ENCODE data around the gene STIP1.

The STIP1 gene

GRCh38 chr11:64185693-64186491 is at the start of gene STIP1:
Gene STIP1, plus strand, starts transcription at chr11:64186171. Its CDS starts 91 bp downstream, at chr11:64186262.
- H3K27me3 ChIP-seq (ENCODE audit: insufficient read depth, low read length): no peaks in the 10 kb centered on the region
- H3K4me3 ChIP-seq (ENCODE audit: low read depth, low read length): peak within 1 kb of the TSS; percentile 89; the same call in 1 of the 2 replicates
- H2AFZ ChIP-seq (ENCODE audit: low read length, unreplicated experiment): peak within 1 kb of the TSS; percentile 44
- H3K4me1 ChIP-seq (ENCODE audit: control insufficient read depth, insufficient read depth, low read length, unreplicated experiment): peaks cover 28% of the 10 kb centered on the region
- peak within 1 kb of the TSS; percentile 77 for H3K27ac ChIP-seq (ENCODE audit: low read depth, low read length)
- 0 out of 2 replicates have a peak, but pooled peaks cover 5% of the 10 kb centered on the region for H3K36me3 ChIP-seq (ENCODE audit: insufficient read depth, low read length)
- H3K79me2 ChIP-seq (ENCODE audit: control insufficient read depth, insufficient read depth, low read length, unreplicated experiment): peaks cover 42% of the 10 kb centered on the region

GRCh38 chr11:64136765-64137441 is 49.1 kb upstream of the STIP1 start:
- Histone ChIP-seq H2AFZ (ENCODE audit: low read length, unreplicated experiment) (no peak overlapping the region), H3K27ac (ENCODE audit: low read depth, low read length) (no peak overlapping the region), H3K36me3 (ENCODE audit: insufficient read depth, low read length) (no peaks in the 10 kb centered on the region), H3K4me1 (ENCODE audit: control insufficient read depth, insufficient read depth, low read length, unreplicated experiment) (no peaks in the 10 kb centered on the region), H3K4me3 (ENCODE audit: low read depth, low read length) (no peak overlapping the region), H3K27me3 (ENCODE audit: insufficient read depth, low read length) (no peaks in the 10 kb centered on the region), H3K79me2 (ENCODE audit: control insufficient read depth, insufficient read depth, low read length, unreplicated experiment) (no peaks in the 10 kb centered on the region)

DNA sequence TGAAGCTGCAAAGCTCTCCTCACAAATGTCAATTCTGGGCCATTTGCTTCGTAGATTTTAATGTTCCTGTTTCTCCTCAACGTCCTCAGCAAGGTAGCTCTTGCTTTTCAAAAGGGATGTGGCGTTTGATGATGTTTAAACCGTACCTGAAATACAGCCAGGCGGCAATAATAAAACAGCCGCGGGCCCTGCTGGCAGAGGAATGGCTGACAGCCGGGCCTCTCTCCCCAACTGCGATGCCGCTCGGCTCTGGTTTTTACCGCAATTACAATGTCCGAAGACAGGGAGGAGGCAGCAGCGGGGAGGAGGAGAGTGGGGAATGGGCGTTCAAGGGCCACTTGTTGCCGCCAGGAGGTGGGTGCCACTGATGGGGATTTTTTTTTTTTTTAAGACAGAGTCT is 47.6 kb upstream of the STIP1 start:
- H3K79me2 ChIP-seq (ENCODE audit: control insufficient read depth, insufficient read depth, low read length, unreplicated experiment): no peaks in the 10 kb centered on the region
- no peak overlapping the region for H2AFZ ChIP-seq (ENCODE audit: low read length, unreplicated experiment)
- no peaks in the 10 kb centered on the region for H3K4me1 ChIP-seq (ENCODE audit: control insufficient read depth, insufficient read depth, low read length, unreplicated experiment)
- no peak overlapping the region for H3K4me3 ChIP-seq (ENCODE audit: low read depth, low read length)
- H3K36me3 ChIP-seq (ENCODE audit: insufficient read depth, low read length): no peaks in the 10 kb centered on the region
- H3K27ac ChIP-seq (ENCODE audit: low read depth, low read length): no peak overlapping the region
- no peaks in the 10 kb centered on the region for H3K27me3 ChIP-seq (ENCODE audit: insufficient read depth, low read length)

GRCh38 chr11:64139049-64139448 is 46.9 kb upstream of the STIP1 start:
- Histone ChIP-seq H3K36me3 (ENCODE audit: insufficient read depth, low read length) (no peaks in the 10 kb centered on the region), H3K79me2 (ENCODE audit: control insufficient read depth, insufficient read depth, low read length, unreplicated experiment) (no peaks in the 10 kb centered on the region), H3K27ac (ENCODE audit: low read depth, low read length) (no peak overlapping the region), H2AFZ (ENCODE audit: low read length, unreplicated experiment) (no peak overlapping the region), H3K27me3 (ENCODE audit: insufficient read depth, low read length) (no peaks in the 10 kb centered on the region), H3K4me3 (ENCODE audit: low read depth, low read length) (no peak overlapping the region), H3K4me1 (ENCODE audit: control insufficient read depth, insufficient read depth, low read length, unreplicated experiment) (no peaks in the 10 kb centered on the region)

- Histone ChIP-seq H2AFZ (ENCODE audit: low read length, unreplicated experiment) (no peak overlapping the region), H3K4me3 (ENCODE audit: low read depth, low read length) (no peak overlapping the region), H3K4me1 (ENCODE audit: control insufficient read depth, insufficient read depth, low read length, unreplicated experiment) (no peaks in the 10 kb centered on the region), H3K79me2 (ENCODE audit: control insufficient read depth, insufficient read depth, low read length, unreplicated experiment) (no peaks in the 10 kb centered on the region), H3K27me3 (ENCODE audit: insufficient read depth, low read length) (no peaks in the 10 kb centered on the region), H3K27ac (ENCODE audit: low read depth, low read length) (no peak overlapping the region), H3K36me3 (ENCODE audit: insufficient read depth, low read length) (no peaks in the 10 kb centered on the region)
These were observed 45.9 kb upstream of the STIP1 start for GRCh38 chr11:64140082-64140481.

DNA sequence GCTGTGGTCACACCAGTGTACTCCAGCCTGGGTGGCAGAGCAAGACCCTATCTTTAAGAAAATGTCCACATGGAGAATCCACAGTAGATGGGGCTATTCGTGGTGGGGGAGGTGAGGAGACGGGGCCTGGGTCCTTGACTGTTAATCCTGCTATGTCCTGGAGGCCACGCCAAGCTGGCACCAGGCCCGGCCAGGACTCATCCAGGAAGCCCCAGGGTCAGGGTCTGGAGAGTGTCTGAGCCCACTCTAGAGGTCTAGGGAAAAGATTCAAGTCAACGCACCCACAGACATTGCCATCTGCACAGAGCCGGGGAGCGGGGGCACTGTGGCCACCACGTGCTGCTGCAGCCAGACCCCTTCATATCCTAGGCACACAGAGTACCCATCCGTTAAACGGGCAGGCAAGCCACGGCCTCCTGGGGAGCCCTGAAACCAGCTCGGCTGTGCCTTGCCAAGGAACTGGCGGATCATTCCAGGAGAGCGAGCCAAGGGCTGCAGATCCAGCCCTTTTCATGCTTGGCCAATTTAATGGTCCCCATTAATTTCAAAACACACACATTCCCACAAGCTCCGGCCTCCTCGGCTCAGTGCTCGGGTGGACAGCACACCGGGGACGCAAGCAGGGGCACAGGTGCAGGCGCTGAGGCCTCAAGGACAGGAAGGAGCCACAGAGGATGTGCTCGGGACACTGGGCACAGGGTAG is 44.7 kb upstream of the STIP1 start:
- no peaks in the 10 kb centered on the region for H3K27me3 ChIP-seq (ENCODE audit: insufficient read depth, low read length)
- H3K4me1 ChIP-seq (ENCODE audit: control insufficient read depth, insufficient read depth, low read length, unreplicated experiment): no peaks in the 10 kb centered on the region
- H2AFZ ChIP-seq (ENCODE audit: low read length, unreplicated experiment): no peak overlapping the region
- H3K79me2 ChIP-seq (ENCODE audit: control insufficient read depth, insufficient read depth, low read length, unreplicated experiment): no peaks in the 10 kb centered on the region
- no peaks in the 10 kb centered on the region for H3K36me3 ChIP-seq (ENCODE audit: insufficient read depth, low read length)
- no peak overlapping the region for H3K27ac ChIP-seq (ENCODE audit: low read depth, low read length)
- H3K4me3 ChIP-seq (ENCODE audit: low read depth, low read length): no peak overlapping the region

GRCh38 chr11:64144587-64145472 is 41.1 kb upstream of the STIP1 start:
- no peak overlapping the region for H2AFZ ChIP-seq (ENCODE audit: low read length, unreplicated experiment)
- H3K27ac ChIP-seq (ENCODE audit: low read depth, low read length): no peak overlapping the region
- H3K4me3 ChIP-seq (ENCODE audit: low read depth, low read length): no peak overlapping the region
- H3K79me2 ChIP-seq (ENCODE audit: control insufficient read depth, insufficient read depth, low read length, unreplicated experiment): no peaks in the 10 kb centered on the region
- H3K36me3 ChIP-seq (ENCODE audit: insufficient read depth, low read length): no peaks in the 10 kb centered on the region
- no peaks in the 10 kb centered on the region for H3K27me3 ChIP-seq (ENCODE audit: insufficient read depth, low read length)
- no peaks in the 10 kb centered on the region for H3K4me1 ChIP-seq (ENCODE audit: control insufficient read depth, insufficient read depth, low read length, unreplicated experiment)

DNA sequence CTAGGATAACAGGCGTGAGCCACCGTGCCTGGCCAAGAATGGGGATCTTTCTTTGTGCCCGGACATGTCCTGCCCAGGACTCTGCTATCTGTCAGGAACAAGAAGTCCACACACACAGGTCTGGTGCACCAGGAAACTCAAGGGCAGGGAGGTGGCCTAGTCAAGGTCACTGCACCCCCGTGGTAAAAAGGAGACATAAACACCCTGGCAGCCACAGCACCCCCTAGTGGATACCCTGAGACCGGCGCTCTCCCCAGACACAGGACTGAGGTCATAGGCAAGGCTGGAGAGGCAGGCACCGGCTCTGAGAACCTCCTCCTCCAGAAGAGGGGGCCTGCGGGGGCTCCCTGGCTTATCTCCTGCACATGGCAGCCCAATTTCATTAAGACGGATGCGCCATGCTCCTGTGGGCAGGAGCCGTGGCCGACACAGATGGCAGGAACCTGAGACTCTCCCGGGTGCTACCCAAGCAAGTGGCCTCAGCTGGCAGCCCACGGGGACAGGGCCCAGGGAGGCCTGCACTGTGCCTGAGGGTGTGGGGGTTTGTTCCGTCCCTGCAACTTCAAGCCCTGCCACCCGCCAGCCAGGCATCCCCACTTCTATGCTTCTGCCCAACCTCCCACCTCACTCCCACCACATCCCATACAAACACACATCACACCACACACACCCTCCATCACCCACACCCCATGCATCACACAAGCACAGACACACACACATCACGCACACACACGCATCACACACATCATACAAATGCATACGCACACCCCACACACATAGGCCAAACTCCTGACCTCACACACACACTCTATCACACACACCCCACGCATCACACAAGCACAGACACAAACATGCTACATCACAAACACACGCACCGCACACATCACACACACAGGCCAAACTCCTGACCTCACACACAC is 39.7 kb upstream of the STIP1 start:
- Histone ChIP-seq H3K79me2 (ENCODE audit: control insufficient read depth, insufficient read depth, low read length, unreplicated experiment) (no peaks in the 10 kb centered on the region), H3K27me3 (ENCODE audit: insufficient read depth, low read length) (no peaks in the 10 kb centered on the region), H3K4me1 (ENCODE audit: control insufficient read depth, insufficient read depth, low read length, unreplicated experiment) (no peaks in the 10 kb centered on the region), H3K36me3 (ENCODE audit: insufficient read depth, low read length) (no peaks in the 10 kb centered on the region), H3K4me3 (ENCODE audit: low read depth, low read length) (no peak overlapping the region), H2AFZ (ENCODE audit: low read length, unreplicated experiment) (no peak overlapping the region), H3K27ac (ENCODE audit: low read depth, low read length) (no peak overlapping the region)

DNA sequence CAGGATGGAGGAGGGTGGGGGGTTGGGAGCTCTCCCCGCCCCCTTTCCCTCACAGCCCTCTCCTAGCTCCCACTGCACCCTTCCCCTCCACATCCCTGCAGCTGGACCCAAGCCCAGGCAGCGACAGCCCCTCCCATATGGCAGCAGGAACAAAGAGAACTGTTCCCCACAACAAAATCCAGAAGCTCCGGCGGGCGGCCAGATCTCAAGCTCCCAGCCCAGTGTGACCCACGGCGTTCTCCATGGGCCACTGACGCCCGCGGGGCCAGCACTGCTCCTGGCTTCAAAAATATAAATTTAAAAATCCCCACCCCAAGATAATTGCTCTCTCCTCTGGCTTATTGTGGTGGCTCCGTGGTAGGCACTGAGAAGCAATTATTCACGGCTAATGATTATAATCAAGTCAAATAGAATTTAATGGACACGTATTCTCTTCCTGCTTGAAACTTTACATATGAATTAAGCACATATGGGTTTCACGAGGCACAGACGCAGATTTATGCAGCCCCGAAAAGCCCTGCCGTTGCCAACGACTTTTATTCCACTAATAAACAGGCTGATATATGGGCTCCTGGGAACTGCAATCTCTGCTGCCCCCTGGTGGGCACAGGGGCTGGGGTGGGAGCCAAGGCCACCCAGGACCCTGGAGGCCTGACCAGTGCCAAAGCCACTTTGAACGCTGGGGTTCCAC is 37.6 kb upstream of the STIP1 start:
- no peaks in the 10 kb centered on the region for H3K36me3 ChIP-seq (ENCODE audit: insufficient read depth, low read length)
- H3K27ac ChIP-seq (ENCODE audit: low read depth, low read length): no peak overlapping the region
- H3K79me2 ChIP-seq (ENCODE audit: control insufficient read depth, insufficient read depth, low read length, unreplicated experiment): no peaks in the 10 kb centered on the region
- H3K27me3 ChIP-seq (ENCODE audit: insufficient read depth, low read length): no peaks in the 10 kb centered on the region
- H3K4me1 ChIP-seq (ENCODE audit: control insufficient read depth, insufficient read depth, low read length, unreplicated experiment): no peaks in the 10 kb centered on the region
- H2AFZ ChIP-seq (ENCODE audit: low read length, unreplicated experiment): no peak overlapping the region
- no peak overlapping the region for H3K4me3 ChIP-seq (ENCODE audit: low read depth, low read length)
